Trophoblast cell (in vitro differentiated cells and primary cell): ENCODE measurements around the gene SMYD3.

Experiments used
- DNase-seq, 2 donors: peaks; one replicate each; pipeline ENCODE4 v3.0.0-alpha.2; 2016
- H2AFZ ChIP-seq: 2 replicates; pipeline ENCODE4 v1.6.1; 2013; ENCODE audit warnings: low read length, moderate library complexity, mild to moderate bottlenecking; ENCODE audit not compliant: insufficient read depth, poor library complexity
- H2AK5ac ChIP-seq: 2 replicates; pipeline ENCODE4 v1.6.1; 2013; ENCODE audit warnings: mild to moderate bottlenecking, low read length
- H2BK120ac ChIP-seq: 2 replicates; pipeline ENCODE4 v1.6.1; 2013; ENCODE audit warnings: low read length, mild to moderate bottlenecking, moderate library complexity; ENCODE audit not compliant: insufficient read depth, poor library complexity
- H2BK12ac ChIP-seq: 2 replicates; pipeline ENCODE4 v1.6.1; 2013; ENCODE audit warnings: mild to moderate bottlenecking, low read length, moderate library complexity
- H2BK5ac ChIP-seq: 2 replicates; pipeline ENCODE4 v1.6.1; 2013; ENCODE audit warnings: low read length, low read depth, moderate library complexity, mild to moderate bottlenecking; ENCODE audit not compliant: poor library complexity
- H3K14ac ChIP-seq: 2 replicates; pipeline ENCODE4 v1.6.1; 2013; ENCODE audit warnings: mild to moderate bottlenecking, low read length
- H3K18ac ChIP-seq: 2 replicates; pipeline ENCODE4 v1.6.1; 2013; ENCODE audit warnings: mild to moderate bottlenecking, low read length
- H3K23ac ChIP-seq: 2 replicates; pipeline ENCODE4 v1.6.1; 2013; ENCODE audit warnings: low read length
- H3K27ac ChIP-seq: 2 replicates; pipeline ENCODE4 v1.5.1; 2013; ENCODE audit warnings: low read depth, mild to moderate bottlenecking, inconsistent platforms, low read length, moderate library complexity
- H3K27me3 ChIP-seq: 2 replicates; pipeline ENCODE4 v1.6.1; 2013; ENCODE audit warnings: inconsistent platforms, mild to moderate bottlenecking, low read length, moderate library complexity; ENCODE audit not compliant: insufficient read depth
- H3K36me3 ChIP-seq, 2 experiments: 1 replicate in 1 of 2; 2 replicates in 1 of 2; pipeline ENCODE4 v1.6.1; 2013; ENCODE audit warnings: low read length in 2 of 2, mild to moderate bottlenecking in 2 of 2, moderate library complexity in 1 of 2; ENCODE audit not compliant: insufficient read depth in 2 of 2, control insufficient read depth in 1 of 2
- H3K4ac ChIP-seq: 2 replicates; pipeline ENCODE4 v1.6.1; 2013; ENCODE audit warnings: low read depth, mild to moderate bottlenecking, low read length, moderate library complexity
- H3K4me1 ChIP-seq, 2 experiments: 1 replicate in 1 of 2; 2 replicates in 1 of 2; pipeline ENCODE4 v1.6.1; 2013; ENCODE audit warnings: low read length in 2 of 2, mild to moderate bottlenecking in 2 of 2, moderate library complexity in 1 of 2; ENCODE audit not compliant: insufficient read depth in 2 of 2, control insufficient read depth in 1 of 2
- H3K4me2 ChIP-seq: 2 replicates; pipeline ENCODE4 v1.6.1; 2013; ENCODE audit warnings: inconsistent platforms, mild to moderate bottlenecking, low read length, moderate library complexity
- H3K4me3 ChIP-seq: 2 replicates; pipeline ENCODE4 v1.5.1; 2013; ENCODE audit warnings: mild to moderate bottlenecking, low read depth, low read length, inconsistent platforms
- H3K79me1 ChIP-seq: one replicate; pipeline ENCODE4 v1.6.1; 2013; ENCODE audit warnings: low read length
- H3K79me2 ChIP-seq: 2 replicates; pipeline ENCODE4 v1.6.1; 2013; ENCODE audit warnings: low read length, mild to moderate bottlenecking; ENCODE audit not compliant: control insufficient read depth, insufficient read depth, poor library complexity
- H3K9ac ChIP-seq: 2 replicates; pipeline ENCODE4 v1.6.1; 2013; ENCODE audit warnings: mild to moderate bottlenecking, low read length
- H3K9me3 ChIP-seq: 2 replicates; pipeline ENCODE4 v1.6.1; 2013; ENCODE audit warnings: low read depth, mild to moderate bottlenecking, control low read depth, inconsistent platforms, low read length; ENCODE audit not compliant: insufficient read depth
- H4K12ac ChIP-seq: 2 replicates; pipeline ENCODE4 v1.6.1; 2013; ENCODE audit warnings: low read depth, mild to moderate bottlenecking, low read length, moderate library complexity
- H4K8ac ChIP-seq: 2 replicates; pipeline ENCODE4 v1.6.1; 2013; ENCODE audit warnings: low read depth, mild to moderate bottlenecking, low read length, moderate library complexity
- H4K91ac ChIP-seq: one replicate; pipeline ENCODE4 v1.6.1; 2013; ENCODE audit warnings: low read depth, mild to moderate bottlenecking, low read length, moderate library complexity
- WGBS: extraction: QIAGEN DNeasy Blood & Tissue Kit; methylation state at CpG from one replicate; pipeline ENCODE4 v1.1.7; 2013; ENCODE audit warnings: missing lambda C conversion rate; ENCODE audit not compliant: insufficient read length, insufficient coverage; ENCODE audit errors: extremely low coverage; 5-methylcytosine and 5-hydroxymethylcytosine counted together

The SMYD3 gene

DNA sequence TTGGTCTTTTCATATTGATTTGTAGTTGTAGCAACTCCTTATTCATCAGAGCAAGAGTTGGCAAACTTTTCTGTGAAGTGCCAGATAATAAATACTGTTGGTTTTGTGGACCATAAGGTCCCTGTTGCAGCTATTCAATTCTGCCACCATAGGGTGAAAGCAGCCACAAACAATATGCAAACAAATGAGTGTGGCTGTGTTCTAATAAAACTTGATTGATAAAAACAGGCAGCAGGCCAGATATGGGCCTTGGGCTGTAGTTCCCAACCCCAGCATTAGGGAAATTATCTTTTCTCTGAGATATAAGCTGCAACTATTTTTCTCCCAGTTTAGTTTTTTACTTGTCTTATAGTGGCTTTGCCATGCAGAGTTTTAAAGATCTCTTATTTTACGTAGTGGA, 469.2 kb downstream of the SMYD3 start:
- H4K12ac ChIP-seq: no peak overlapping the region
- H3K36me3 ChIP-seq: no peaks in the 10 kb centered on the region
- no peak overlapping the region for H3K4me3 ChIP-seq
- no peak overlapping the region for H3K23ac ChIP-seq
- no peak overlapping the region for H2BK12ac ChIP-seq
- H3K4me1 ChIP-seq: no peaks in the 10 kb centered on the region
- WGBS: no CpG with 5 or more reads among the region's 1 CpG
- no peaks in the 10 kb centered on the region for H3K27me3 ChIP-seq
- no peak overlapping the region for H3K27ac ChIP-seq
- H2BK5ac ChIP-seq: no peak overlapping the region
- H3K18ac ChIP-seq: no peak overlapping the region
- no peak overlapping the region for H3K9ac ChIP-seq
- no peak overlapping the region for H3K4me2 ChIP-seq
- no peaks in the 10 kb centered on the region for H3K9me3 ChIP-seq
- H3K79me1 ChIP-seq: no peaks in the 10 kb centered on the region
- no peak overlapping the region for H2BK120ac ChIP-seq
- H3K14ac ChIP-seq: no peak overlapping the region
- no peak overlapping the region for H3K4ac ChIP-seq
- no peak overlapping the region for H4K91ac ChIP-seq
- no peak for DNase-seq
- no peak overlapping the region for H2AFZ ChIP-seq
- H4K8ac ChIP-seq: no peak overlapping the region
- no peaks in the 10 kb centered on the region for H3K79me2 ChIP-seq
- no peak overlapping the region for H2AK5ac ChIP-seq

DNA sequence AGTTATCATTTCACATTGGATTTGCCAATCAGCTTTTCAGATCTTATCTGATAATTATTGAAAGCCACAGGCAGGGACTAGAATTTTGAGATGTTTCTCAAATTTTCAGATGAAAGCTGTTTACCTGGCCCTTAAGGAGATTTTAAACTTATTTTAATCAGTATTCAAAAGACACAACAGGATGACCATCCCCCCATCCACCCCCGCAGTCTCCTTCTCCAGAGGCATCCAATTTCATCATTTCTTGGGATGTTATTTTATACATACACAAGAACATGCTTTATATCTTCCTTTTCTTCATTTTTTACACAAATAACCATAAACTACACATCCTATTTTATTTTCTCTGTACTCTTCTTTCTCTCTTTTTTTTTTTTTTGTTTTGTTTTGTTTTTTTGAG, 470.9 kb downstream of the SMYD3 start:
- Histone ChIP-seq H3K4me3 (no peak overlapping the region), H2AK5ac (no peak overlapping the region), H3K9ac (no peak overlapping the region), H3K27me3 (no peaks in the 10 kb centered on the region), H3K79me1 (peaks cover 3% of the 10 kb centered on the region), H2BK5ac (no peak overlapping the region), H3K4ac (no peak overlapping the region), H4K12ac (no peak overlapping the region), H2AFZ (no peak overlapping the region), H2BK120ac (no peak overlapping the region), H2BK12ac (no peak overlapping the region), H3K36me3 (no peaks in the 10 kb centered on the region), H4K8ac (no peak overlapping the region), H3K4me1 (peaks cover 0 to 2% of the 10 kb centered on the region in 2 experiments), H4K91ac (no peak overlapping the region), H3K27ac (no peak overlapping the region), H3K79me2 (no peaks in the 10 kb centered on the region), H3K23ac (no peak overlapping the region), H3K9me3 (no peaks in the 10 kb centered on the region), H3K18ac (no peak overlapping the region), H3K4me2 (no peak overlapping the region), H3K14ac (no peak overlapping the region)
- WGBS: no CpG with 5 or more reads among the region's 1 CpG
- DNase-seq: peak in 1 of 2 donors; percentile 25

DNA sequence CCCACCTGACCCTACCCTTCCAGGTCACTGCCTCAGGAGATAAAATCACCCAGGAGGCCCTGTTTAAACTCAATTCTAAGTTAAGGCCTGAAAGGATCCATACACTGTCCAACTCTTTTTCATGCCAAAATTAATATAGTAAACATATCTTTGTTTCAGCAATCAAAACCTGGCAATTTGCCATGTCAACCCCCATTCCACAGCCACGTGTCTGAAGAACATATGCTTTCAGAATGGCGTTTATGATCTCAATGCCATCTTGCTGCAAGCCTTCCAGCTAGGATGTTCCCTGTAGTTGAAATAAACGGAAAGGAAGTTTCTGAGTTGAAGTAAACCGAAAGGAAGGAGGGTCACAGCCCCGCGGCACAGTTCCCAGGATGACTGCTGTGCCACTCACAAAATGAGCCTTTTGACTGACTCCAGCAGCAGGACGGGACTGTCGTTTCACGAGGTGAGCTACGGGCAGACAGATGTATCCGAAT, 472.0 kb downstream of the SMYD3 start:
- no peak overlapping the region for H3K14ac ChIP-seq
- H2AK5ac ChIP-seq: no peak overlapping the region
- no peak overlapping the region for H4K12ac ChIP-seq
- H3K4me2 ChIP-seq: no peak overlapping the region
- H3K79me1 ChIP-seq: peaks cover 3% of the 10 kb centered on the region
- H2BK12ac ChIP-seq: no peak overlapping the region
- H3K9me3 ChIP-seq: no peaks in the 10 kb centered on the region
- no peak overlapping the region for H2BK5ac ChIP-seq
- H3K23ac ChIP-seq: no peak overlapping the region
- no peak overlapping the region for H3K4me3 ChIP-seq
- peaks cover 0 to 2% of the 10 kb centered on the region in 2 experiments for H3K4me1 ChIP-seq
- no peaks in the 10 kb centered on the region for H3K79me2 ChIP-seq
- H4K8ac ChIP-seq: no peak overlapping the region
- H2AFZ ChIP-seq: no peak overlapping the region
- no peak overlapping the region for H3K18ac ChIP-seq
- no peak overlapping the region for H2BK120ac ChIP-seq
- DNase-seq: no peak
- H3K27me3 ChIP-seq: no peaks in the 10 kb centered on the region
- H3K9ac ChIP-seq: no peak overlapping the region
- H3K36me3 ChIP-seq: no peaks in the 10 kb centered on the region
- H3K27ac ChIP-seq: no peak overlapping the region
- H4K91ac ChIP-seq: no peak overlapping the region
- H3K4ac ChIP-seq: no peak overlapping the region
- no CpG with 5 or more reads among the region's 11 CpGs for WGBS

DNA sequence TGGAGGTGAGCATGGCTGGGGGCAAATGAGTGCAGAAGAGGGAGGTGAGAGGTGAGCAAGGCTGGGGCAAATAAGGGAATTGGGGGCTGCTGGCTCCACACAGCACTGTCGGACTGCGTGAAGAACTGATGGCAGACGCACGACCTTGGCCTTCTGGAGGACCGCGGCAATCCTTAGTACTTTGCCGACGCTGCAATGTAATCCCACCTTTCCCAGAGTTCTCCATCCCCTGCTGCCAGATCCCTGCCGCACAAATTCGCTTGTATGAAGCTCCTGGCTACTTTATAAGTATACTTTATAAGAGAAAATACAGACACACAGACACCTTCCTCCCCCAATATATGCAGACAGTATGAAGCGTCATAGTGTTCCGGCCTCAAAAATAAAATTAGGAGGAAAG, 472.4 kb downstream of the SMYD3 start:
- no peak overlapping the region for H3K14ac ChIP-seq
- no CpG with 5 or more reads among the region's 12 CpGs for WGBS
- no peak overlapping the region for H4K91ac ChIP-seq
- no peak overlapping the region for H3K27ac ChIP-seq
- H3K9ac ChIP-seq: no peak overlapping the region
- DNase-seq: no peak
- H3K4me1 ChIP-seq: peaks cover 0 to 2% of the 10 kb centered on the region in 2 experiments
- H3K4me2 ChIP-seq: no peak overlapping the region
- H3K4me3 ChIP-seq: no peak overlapping the region
- no peak overlapping the region for H4K8ac ChIP-seq
- no peak overlapping the region for H2BK5ac ChIP-seq
- H3K27me3 ChIP-seq: no peaks in the 10 kb centered on the region
- no peak overlapping the region for H3K4ac ChIP-seq
- H2BK12ac ChIP-seq: no peak overlapping the region
- H3K36me3 ChIP-seq: no peaks in the 10 kb centered on the region
- H2AFZ ChIP-seq: no peak overlapping the region
- H3K9me3 ChIP-seq: no peaks in the 10 kb centered on the region
- no peak overlapping the region for H2BK120ac ChIP-seq
- H3K79me1 ChIP-seq: peaks cover 3% of the 10 kb centered on the region
- H4K12ac ChIP-seq: no peak overlapping the region
- H3K79me2 ChIP-seq: no peaks in the 10 kb centered on the region
- H3K23ac ChIP-seq: no peak overlapping the region
- no peak overlapping the region for H2AK5ac ChIP-seq
- H3K18ac ChIP-seq: no peak overlapping the region
